ENCODE data around the gene BRIX1. TPM values are rescaled to one million over a fixed set of nuclear protein-coding genes. Genes with fewer than 3 reads are reported as not detected.

Gene BRIX1
- total and polyA plus RNA-seq, 2 of the 4 experiments (the other 2 are of a cell fraction) = 15.1 to 26.1 TPM

- peak overlapping the region; percentile 28 to 42; a peak in 1 of 4 replicates for H4K8ac ChIP-seq (ENCODE audit: low read depth in 2 of 2, low read length in 2 of 2)
- no peak overlapping the region for H2AFZ ChIP-seq (replicated peaks; ENCODE audit: low read length, poor library complexity)
- ATAC-seq (ENCODE audit: low read depth) = peak; percentile 82
- dilution Hi-C loops (cut with HindIII; ENCODE audit: low sequenced_read_pairs, unreplicated experiment) = no loop called here
- H3K9me3 ChIP-seq (ENCODE audit: control insufficient read depth, insufficient read depth, low read length) = no peaks in the 10 kb centered on the region
- no peak overlapping the region for H2BK15ac ChIP-seq (ENCODE audit: low read depth, low read length)
- in situ Hi-C loops (cut with MboI; ENCODE audit: low sequenced_read_pairs) = no loop called here
- no peak overlapping the region for H3K9ac ChIP-seq (ENCODE audit: low read depth, low read length)
- H2BK120ac ChIP-seq (ENCODE audit: low read depth, low read length) = peak overlapping the region; percentile 33
- ChIA-PET CTCF (interaction anchor here (1.2 kb wide), 1 partner anchor 26 kb away, joined by 3 read pairs; no protein-coding TSS in a partner anchor), POLR2A (ENCODE audit: unreplicated experiment) (interaction anchor here (0.6 to 1.0 kb wide), 2 partner anchors 9 to 411 kb away, joined by 3 to 4 read pairs; partner anchors contain the start of genes BRIX1 and RAD1)
- peak overlapping the region; percentile 72 for H3K4me2 ChIP-seq (ENCODE audit: low read depth, low read length)
- BruUV-seq (replicated peaks) = no TSS peak
- TF ChIP-seq, protein P1, sequence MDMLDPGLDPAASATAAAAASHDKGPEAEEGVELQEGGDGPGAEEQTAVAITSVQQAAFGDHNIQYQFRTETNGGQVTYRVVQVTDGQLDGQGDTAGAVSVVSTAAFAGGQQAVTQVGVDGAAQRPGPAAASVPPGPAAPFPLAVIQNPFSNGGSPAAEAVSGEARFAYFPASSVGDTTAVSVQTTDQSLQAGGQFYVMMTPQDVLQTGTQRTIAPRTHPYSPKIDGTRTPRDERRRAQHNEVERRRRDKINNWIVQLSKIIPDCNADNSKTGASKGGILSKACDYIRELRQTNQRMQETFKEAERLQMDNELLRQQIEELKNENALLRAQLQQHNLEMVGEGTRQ (IDR thresholded peaks at IDR 0.05; ENCODE audit: low read depth, low read length) = no peak
- TF ChIP-seq, protein P2, sequence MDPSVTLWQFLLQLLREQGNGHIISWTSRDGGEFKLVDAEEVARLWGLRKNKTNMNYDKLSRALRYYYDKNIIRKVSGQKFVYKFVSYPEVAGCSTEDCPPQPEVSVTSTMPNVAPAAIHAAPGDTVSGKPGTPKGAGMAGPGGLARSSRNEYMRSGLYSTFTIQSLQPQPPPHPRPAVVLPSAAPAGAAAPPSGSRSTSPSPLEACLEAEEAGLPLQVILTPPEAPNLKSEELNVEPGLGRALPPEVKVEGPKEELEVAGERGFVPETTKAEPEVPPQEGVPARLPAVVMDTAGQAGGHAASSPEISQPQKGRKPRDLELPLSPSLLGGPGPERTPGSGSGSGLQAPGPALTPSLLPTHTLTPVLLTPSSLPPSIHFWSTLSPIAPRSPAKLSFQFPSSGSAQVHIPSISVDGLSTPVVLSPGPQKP (IDR thresholded peaks at IDR 0.05; ENCODE audit: borderline replicate concordance, low read depth, low read length) = no peak
- no peak for TF ChIP-seq RFX5 (IDR thresholded peaks at IDR 0.05; ENCODE audit: low read depth, low read length)
- no peak for TF ChIP-seq MXI1 (IDR thresholded peaks at IDR 0.05; ENCODE audit: borderline replicate concordance, low read depth, low read length)
- no peak for TF ChIP-seq CHD1 (IDR thresholded peaks at IDR 0.05; ENCODE audit: low read depth, low read length)
- TF ChIP-seq MAFK (IDR thresholded peaks at IDR 0.05; ENCODE audit: low read depth, low read length) = no peak
- no peak for TF ChIP-seq SMC3 (IDR thresholded peaks at IDR 0.05; ENCODE audit: low read depth, low read length)
- TF ChIP-seq CEBPB (IDR thresholded peaks at IDR 0.05; ENCODE audit: low read depth, low read length) = no peak
- TF ChIP-seq RCOR1 (IDR thresholded peaks at IDR 0.05; ENCODE audit: insufficient replicate concordance, low read length) = no peak
- TF ChIP-seq NFE2L2 (IDR thresholded peaks at IDR 0.05; ENCODE audit: low read depth, low read length) = no peak
- peak; percentile 37; the same call in 1 of the 2 replicates for TF ChIP-seq BHLHE40 (IDR thresholded peaks at IDR 0.05; ENCODE audit: low read depth, low read length)
- TF ChIP-seq FOS (IDR thresholded peaks at IDR 0.05; ENCODE audit: low read depth, low read length) = peak; percentile 99
- H3K18ac ChIP-seq (ENCODE audit: low read depth, low read length) = peak overlapping the region; percentile 89
- H4K91ac ChIP-seq (ENCODE audit: insufficient read depth, low read depth, low read length) = no peak overlapping the region
- peak overlapping the region; percentile 42 for H3K4ac ChIP-seq (ENCODE audit: low read depth, low read length)
- peak overlapping the region; percentile 95 for H3K27ac ChIP-seq (ENCODE audit: insufficient read depth, low read length)
- H2AK5ac ChIP-seq (ENCODE audit: low read depth, low read length) = peak overlapping the region; percentile 9; the same call in 1 of the 2 replicates
- no peaks in the 10 kb centered on the region for H3K27me3 ChIP-seq (ENCODE audit: control insufficient read depth, insufficient read depth, low read length)
- no peaks in the 10 kb centered on the region for H3K9me1 ChIP-seq (ENCODE audit: insufficient read depth, low read length)
- H3K4me3 ChIP-seq (ENCODE audit: insufficient read depth, low read depth, low read length) = no peak overlapping the region
- H3K23ac ChIP-seq (ENCODE audit: low read depth, low read length) = no peak overlapping the region
- WGBS, 2 experiments (ENCODE audit: extremely low coverage in 2 of 2, insufficient read length in 1 of 2) = no CpG with 5 or more reads among the region's 3 CpGs
- H3K56ac ChIP-seq (ENCODE audit: extremely low read depth, insufficient read depth, low read length) = no peak overlapping the region
- peaks cover 6 to 35% of the 10 kb centered on the region in 2 experiments; a peak in 3 of 4 replicates for H3K79me1 ChIP-seq (ENCODE audit: low read depth in 1 of 2, low read length in 2 of 2)
- H3K36me3 ChIP-seq (ENCODE audit: control insufficient read depth, insufficient read depth, low read length) = peaks cover 18% of the 10 kb centered on the region
- peaks cover 7% of the 10 kb centered on the region for H3K4me1 ChIP-seq (ENCODE audit: control insufficient read depth, insufficient read depth, low read length)
- H2BK5ac ChIP-seq (ENCODE audit: low read depth, low read length, poor library complexity, severe bottlenecking) = peak overlapping the region; percentile 95
- no peak overlapping the region; the same call in 1 of the 2 replicates for H2BK20ac ChIP-seq (ENCODE audit: low read depth, low read length)
- intact Hi-C loops (cut with micrococcal nuclease) = no loop called here
- peak overlapping the region; percentile 79 for H4K5ac ChIP-seq (ENCODE audit: low read depth, low read length)
- 0 out of 2 replicates have a peak, but pooled peaks cover 2% of the 10 kb centered on the region for H4K20me1 ChIP-seq (ENCODE audit: insufficient read depth, low read length)
- no peak overlapping the region for H2AK9ac ChIP-seq (replicated peaks; ENCODE audit: low read depth, low read length, poor library complexity)
- peak; percentile 94 for DNase-seq
- H3K14ac ChIP-seq (replicated peaks; ENCODE audit: low read depth, low read length) = no peak overlapping the region
Measured at GRCh38 chr5:34923694-34924461, 8.4 kb downstream of the BRIX1 start.
